Stimulated activated CD4-positive, alpha-beta T cell treated with anti-CD3 and anti-CD28 coated beads, Interleukin-4, amount 100 ng/mL, for 1 hour (primary cell): ENCODE data around the gene FAAP100.

Experiments used
- DNase-seq: peaks from one replicate; pipeline ENCODE4 v3.0.0-alpha.2; 2020

FAAP100 gene

GRCh38 chr17:81509972-81510784 is 42.0 kb downstream of the FAAP100 start:
- DNase-seq = no peak

GRCh38 chr17:81509207-81509971 is 42.8 kb downstream of the FAAP100 start:
- DNase-seq = peak; percentile 53

DNA sequence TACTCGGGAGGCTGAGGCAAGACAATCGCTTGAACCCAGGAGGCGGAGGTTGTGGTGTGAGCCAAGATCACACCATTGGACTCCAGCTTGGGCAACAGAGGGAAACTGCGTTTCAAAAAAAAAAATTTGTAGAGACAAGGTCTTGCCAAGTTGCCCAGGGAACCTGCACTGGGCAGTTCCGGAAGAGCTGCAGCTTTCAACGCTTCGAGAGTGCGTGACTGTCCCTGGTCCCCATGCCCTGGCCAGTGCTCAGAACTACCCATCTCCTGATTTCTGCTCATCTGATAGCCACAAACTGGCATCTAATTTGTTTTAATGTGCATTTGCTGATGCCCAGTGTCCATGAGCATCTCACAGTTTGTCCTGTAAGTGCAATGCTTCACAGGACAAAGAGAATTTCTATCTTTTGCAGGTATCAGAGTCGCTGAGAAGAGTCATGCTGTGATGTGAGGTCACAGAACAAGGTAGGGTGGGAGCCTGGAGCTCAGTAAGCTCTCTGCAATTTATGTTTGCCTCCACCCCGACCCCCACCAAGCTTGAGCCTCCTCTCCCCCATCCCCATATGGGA is 43.4 kb downstream of the FAAP100 start:
- DNase-seq = no peak

DNA sequence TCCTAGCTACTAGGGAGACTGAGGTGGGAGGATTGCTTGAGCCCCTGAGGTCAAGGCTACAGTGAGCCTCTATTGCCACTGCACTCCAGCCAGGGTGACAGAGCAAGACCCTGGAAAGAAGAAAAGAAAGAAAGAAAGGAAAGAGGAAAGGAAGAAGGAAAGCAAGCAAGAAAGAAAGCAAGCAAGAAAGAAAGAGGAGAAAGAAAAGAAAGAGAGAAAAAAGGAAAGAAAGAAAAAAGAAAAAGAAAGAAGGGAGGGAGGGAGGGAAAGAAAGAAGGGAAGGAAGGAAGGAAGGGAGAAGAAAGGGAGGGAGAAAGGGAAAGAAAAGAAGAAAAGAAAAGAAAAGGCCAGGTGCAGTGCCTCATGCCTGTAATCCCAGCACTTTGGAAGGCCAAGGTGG is 48.5 kb downstream of the FAAP100 start:
- DNase-seq = no peak

DNA sequence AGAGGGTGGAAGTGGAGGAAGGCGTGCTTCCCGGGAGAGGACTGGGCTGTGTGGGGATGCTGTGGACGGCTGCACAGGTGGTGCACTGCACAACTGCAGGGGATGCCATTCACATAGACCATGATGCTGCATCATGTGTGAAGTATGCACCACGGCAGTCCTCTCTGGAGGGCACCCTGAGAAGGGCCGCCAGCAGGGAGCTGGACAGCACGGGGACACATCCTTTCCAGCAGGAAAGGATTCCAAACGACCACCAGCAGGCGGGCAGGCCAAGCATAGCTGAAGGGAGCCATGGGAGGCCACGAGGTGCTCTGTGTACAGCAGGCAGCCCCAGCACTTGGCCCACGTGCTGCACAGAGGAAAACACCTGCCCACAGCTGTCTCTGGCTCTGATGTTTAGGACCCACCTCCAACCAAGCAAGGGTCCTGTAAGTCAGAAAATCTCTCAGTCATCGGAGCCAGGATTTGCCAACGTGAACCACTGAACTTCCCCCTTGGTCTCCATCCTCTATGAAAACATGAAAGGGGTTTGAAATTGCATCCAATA is 49.6 kb downstream of the FAAP100 start:
- no peak for DNase-seq

GRCh38 chr17:81500047-81500446 is 52.1 kb downstream of the FAAP100 start:
- no peak for DNase-seq

DNA sequence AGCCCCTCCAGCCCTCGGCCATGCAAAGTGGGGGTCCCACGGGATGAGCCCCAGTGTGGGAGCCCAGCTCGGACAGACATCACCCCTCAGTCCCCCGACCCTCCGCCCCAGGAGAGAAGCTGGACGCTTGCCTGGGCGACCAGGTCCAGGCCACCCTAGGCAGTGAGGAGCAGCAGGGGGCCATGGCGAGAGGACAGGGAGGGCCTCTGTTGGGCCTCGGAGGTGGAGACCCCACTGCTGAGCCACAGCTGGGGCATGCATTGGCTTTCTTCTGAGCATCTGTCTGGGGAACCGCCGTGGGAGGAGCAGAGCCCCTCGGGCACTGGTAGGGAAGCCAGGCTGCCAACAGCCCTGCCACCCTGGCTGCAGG is 52.6 kb downstream of the FAAP100 start:
- DNase-seq = no peak

- DNase-seq = no peak
Measured at GRCh38 chr17:81498953-81499600, 53.1 kb downstream of the FAAP100 start.

GRCh38 chr17:81494626-81495377 is 57.4 kb downstream of the FAAP100 start:
- no peak for DNase-seq

DNA sequence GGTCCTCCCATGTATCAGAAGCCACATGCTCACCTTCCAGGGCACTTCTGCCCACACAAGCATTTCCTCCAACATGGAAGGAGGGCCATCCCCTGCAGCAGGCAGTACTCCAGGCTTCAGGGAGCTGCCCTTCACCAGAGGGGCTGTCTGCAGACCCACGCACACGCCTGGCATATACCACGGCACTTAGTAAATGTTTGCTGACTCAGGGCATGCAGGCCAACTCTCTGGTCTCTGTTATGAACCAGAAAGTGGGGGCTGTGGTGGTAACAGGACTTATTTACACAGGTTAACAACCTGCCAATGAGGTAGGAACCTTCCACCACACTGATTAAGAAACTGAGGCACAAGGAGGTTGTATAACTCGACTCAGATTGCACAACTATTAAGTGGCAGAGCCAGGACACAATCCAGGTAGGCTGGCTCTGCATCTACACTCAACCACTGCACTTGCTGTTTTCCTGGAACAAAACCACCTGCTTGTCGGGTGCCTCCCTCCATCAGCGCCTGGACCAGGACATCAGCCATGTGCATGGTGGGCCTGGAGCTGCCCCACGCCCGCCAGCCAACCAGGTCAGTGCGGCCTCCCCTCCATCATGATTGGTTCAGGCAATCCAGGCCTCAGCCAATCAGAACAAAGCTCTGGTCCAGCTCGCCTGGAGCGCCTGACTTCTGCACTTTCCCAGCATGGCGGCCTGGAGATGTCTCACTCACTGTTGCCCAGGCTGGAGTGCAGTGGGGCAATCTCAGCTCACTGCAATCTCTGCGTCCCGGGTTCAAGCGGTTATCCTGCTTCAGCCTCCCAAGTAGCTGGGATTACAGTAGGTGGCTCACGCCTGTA is 58.7 kb downstream of the FAAP100 start:
- DNase-seq = no peak

- no peak for DNase-seq
Measured at GRCh38 chr17:81492706-81493105, 59.4 kb downstream of the FAAP100 start.

GRCh38 chr17:81492202-81492601 is 60.0 kb downstream of the FAAP100 start:
- DNase-seq = no peak

GRCh38 chr17:81491761-81492160 is 60.4 kb downstream of the FAAP100 start:
- DNase-seq = no peak

DNA sequence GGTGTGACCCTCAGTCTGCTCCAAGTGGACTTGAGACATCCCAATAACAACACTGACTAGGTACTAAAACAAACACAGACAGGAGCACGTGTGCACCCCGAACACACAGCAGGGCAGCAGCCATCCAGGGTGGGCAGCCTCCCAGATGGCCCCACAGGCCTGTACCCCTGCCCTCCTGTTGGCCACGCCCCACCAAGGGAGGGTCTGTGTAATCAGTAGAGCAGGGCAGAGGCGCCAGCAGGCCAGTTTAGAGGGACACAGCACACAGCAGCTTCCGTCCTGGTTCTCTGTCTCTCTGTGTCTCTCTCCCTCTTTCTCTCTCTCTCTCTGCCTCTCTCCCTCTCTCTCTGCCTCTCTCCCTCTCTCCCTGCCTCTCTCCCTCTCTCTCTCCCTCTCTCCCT is 61.0 kb downstream of the FAAP100 start:
- DNase-seq = no peak

GRCh38 chr17:81489998-81490992 is 61.9 kb downstream of the FAAP100 start:
- DNase-seq = no peak
